Erythroblast (primary cell): ENCODE measurements around the gene RIPK1.

Source experiments
- GATA1 ChIP-seq: IDR thresholded peaks from 2 replicates; pipeline ENCODE4 v1.6.1; 2011; ENCODE audit warnings: low read depth, mild to moderate bottlenecking, control low read depth, low read length, moderate library complexity
- POLR2A ChIP-seq: IDR thresholded peaks from 2 replicates; pipeline ENCODE4 v1.6.1; 2011; ENCODE audit warnings: mild to moderate bottlenecking, low read length

DNA sequence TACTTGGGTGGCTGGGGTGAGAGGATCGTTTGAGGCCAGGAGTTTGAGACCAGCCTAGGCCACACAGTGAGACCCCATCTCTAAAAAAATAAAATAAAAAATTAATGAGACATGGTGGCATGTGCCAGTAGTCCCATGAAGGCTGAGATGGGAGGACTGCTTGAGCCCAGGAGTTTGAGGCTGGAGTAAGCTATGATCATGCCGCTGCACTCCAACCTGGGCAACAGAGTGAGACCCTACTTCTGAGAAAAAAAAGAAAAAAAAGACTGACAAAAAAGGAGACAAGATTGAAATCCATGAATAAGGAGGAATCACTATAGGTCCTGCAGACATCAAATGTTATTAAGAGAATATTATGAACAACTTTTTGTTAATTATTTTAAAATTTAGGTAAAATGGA is 26.5 kb downstream of the RIPK1 start:
- TF ChIP-seq POLR2A (no peak), GATA1 (no peak)
